GM19395 (cell line): ENCODE results near the gene INSC.

Experiments used
- ATAC-seq: cut with Tn5 transposase; IDR thresholded peaks from one replicate; pipeline ENCODE4 v1.9.1; 2021; ENCODE audit warnings: mild to moderate bottlenecking, moderate library complexity; ENCODE audit not compliant: unreplicated experiment

INSC gene

DNA sequence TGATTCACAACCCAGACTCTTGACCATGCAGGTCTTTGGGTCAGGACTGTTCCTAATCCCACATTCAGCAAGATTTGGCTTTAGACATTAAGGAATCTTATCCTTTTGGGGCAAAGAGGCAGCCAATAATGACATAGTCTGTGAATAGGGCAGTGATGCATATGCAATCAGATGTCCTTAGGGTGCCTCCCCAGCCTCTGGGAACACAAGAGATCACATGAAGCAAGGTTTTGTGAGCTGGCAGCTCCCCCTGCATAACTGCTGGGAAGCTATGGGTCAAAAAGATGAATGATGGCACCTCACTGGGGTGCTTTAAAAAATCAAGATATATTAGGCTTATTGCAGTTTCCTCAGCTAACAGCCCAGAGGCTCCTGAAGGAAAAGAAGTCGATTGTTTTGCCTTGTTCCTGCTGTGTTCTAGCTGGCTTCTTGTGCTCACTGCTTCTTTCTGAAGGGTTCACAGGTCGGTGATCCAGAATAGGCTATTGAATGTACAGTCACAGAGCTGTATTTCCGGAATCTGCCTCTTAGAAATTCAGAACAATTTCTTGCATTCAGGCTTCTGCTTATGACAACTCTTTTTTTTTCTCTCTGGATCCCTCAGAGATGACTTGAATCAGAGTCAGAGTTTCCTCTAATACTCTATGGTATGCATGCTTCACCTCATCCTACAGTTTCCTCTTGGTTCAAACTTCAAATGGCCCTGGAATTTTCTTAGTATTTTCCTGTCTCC, 31.7 kb downstream of the INSC start:
- ATAC-seq = no peak

DNA sequence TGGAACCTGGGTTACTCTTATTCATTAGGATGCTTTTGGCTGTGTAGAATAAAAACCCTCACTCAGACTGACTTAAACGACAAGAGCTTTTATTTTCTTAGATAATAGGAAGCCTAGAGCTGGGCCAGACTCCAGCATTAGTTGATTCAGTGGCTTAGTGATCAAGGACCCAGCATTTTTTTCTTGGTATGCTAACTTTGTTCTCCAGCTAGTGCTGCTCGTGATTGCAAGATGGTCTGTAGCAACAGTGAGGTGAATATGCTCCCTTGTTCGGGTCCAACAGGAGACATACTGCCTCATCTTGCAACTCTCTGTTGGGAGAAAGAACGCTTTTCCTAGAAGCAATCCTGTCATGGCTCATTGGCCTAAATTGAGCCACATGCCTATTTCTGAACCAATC, 33.4 kb downstream of the INSC start:
- ATAC-seq = no peak

- ATAC-seq = no peak
These were observed 34.3 kb downstream of the INSC start for GRCh38 chr11:15149050-15149449.

DNA sequence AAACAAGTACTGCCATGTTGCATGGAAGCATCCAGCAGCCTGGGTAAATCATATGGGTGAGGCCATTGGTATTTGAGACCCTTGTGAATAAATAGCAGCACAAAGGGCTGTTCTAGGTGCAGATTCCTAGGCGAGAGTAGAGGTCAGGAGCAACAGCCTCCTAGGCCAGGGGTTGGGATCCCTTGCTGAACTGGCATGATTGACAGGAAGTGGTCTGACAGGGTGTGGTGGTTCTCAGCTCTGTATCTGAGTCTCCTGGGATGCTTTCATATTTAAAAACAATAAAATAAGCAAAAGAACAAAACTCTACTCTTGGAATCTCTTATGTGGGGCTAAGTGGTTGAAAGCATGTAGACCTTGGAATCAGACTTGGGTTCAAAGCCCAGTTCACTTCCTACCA, 35.8 kb downstream of the INSC start:
- ATAC-seq = no peak

GRCh38 chr11:15153231-15153630, 38.5 kb downstream of the INSC start:
- ATAC-seq = no peak

- ATAC-seq = no peak
These were observed 42.5 kb downstream of the INSC start for GRCh38 chr11:15157181-15157580.

DNA sequence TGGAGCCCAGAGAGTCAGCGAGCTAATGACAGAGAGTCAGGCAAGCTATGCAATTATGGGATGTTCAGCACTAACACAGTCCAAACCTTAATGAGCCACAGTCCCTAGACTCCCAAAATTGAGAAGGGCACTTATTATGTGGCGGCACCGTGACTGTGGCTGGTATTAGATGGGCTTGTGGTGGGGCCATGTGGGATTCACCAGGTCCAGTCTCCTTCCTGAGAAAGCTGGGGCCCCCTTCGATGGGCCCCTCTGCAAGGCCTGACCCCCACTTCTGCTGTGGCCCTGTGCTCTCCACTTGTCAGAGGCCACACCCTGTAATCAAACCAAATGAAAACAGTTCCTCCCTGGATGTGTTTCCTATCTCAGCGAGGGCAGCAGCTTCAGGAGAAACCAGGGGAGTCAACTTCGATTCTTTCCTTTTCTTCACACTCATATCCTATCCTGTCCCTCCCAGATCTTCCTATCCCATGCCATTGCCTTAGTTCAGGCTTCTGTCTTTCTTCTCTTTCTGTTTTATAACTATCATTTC, 42.9 kb downstream of the INSC start:
- no peak for ATAC-seq

DNA sequence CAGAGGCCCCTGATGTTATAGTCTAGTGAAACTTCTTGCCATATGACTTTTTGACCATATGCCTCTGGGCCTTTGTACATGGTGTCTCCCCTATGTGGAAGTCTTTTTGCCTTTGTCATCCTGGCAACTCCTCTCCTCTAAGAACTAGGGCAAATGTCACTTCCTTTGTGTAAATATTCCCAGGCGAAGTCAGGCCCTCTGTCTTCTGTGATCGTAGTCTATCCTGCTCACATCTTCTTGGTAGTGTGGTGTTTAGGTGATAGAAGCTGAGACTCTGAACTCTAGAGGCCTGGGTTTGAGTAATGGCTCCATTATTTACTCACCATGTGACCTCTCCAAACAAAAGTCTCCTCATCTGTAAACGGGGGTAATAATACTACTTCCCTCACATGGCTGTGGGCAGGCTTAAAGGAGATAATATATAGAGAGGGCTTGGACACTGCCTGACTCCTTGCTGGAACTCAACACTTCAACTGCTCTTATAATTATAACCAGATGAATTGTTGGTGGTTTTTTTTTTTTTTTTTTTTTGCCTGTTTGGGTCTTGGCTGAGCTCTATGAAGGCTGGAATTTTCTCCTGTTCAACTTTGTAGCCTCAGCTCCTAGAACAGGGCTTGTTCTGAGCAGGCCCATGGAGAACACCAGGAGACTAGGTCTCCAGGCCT, 43.8 kb downstream of the INSC start:
- no peak for ATAC-seq

- ATAC-seq = peak; percentile 91
These were observed 44.4 kb downstream of the INSC start for GRCh38 chr11:15159085-15159484.

- no peak for ATAC-seq
These were observed 47.1 kb downstream of the INSC start for GRCh38 chr11:15161790-15162189.

- no peak for ATAC-seq
These were observed 48.4 kb downstream of the INSC start for GRCh38 chr11:15163136-15163535.

- no peak for ATAC-seq
These were observed 51.5 kb downstream of the INSC start for GRCh38 chr11:15166204-15166603.

DNA sequence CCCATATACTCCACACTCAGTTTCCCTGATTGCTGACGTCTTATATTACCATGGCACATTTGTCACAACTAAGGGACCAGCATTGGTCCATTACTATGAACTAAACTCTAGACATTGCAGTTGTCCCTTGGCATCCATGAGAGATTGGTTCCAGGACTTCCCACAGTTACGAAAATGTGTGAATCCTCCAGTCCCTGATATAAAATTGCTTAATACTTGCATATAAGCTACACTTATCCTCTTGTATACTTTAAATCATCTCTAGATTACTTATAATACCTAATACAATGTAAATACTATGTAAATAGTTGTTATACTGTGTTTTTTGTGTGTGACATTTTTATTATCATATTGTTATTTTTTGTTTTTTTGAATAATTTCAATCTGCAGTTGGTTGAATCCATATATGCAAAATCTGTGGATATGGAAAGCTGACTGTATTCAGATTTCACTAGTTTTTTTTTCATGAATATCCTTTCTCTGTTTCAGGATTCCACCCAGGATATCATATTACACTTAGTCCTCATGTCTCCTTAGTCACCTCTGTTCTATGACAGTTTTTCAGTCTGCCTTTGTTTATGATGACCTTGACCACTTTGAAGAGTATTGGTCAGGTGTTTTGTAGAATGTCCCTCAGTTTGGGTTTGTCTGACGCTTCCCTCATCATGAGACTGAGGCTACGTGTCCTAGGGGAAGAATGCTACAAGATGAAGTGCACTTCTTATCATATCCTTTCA, 55.3 kb downstream of the INSC start:
- ATAC-seq = no peak

GRCh38 chr11:15170698-15171097, 56.0 kb downstream of the INSC start:
- ATAC-seq = no peak

DNA sequence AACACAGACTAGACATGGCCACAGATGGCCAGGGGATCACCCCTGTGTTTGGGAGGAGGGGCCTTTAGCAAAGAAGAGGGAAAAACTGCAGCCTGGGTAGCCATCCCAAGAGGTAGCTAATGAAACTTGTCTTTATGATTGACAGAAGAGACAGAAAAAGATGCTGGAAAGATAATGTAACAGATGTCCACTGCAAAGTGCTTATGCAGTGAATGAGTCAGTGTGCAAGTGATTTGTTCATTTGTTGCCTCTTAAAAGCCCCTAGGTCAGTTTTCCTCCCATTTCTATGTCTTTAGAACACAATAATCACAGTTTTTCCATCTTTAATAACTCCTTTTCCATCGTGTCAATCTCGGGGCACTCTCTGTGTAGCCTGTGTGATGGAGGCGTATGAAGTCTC, 57.2 kb downstream of the INSC start:
- no peak for ATAC-seq

DNA sequence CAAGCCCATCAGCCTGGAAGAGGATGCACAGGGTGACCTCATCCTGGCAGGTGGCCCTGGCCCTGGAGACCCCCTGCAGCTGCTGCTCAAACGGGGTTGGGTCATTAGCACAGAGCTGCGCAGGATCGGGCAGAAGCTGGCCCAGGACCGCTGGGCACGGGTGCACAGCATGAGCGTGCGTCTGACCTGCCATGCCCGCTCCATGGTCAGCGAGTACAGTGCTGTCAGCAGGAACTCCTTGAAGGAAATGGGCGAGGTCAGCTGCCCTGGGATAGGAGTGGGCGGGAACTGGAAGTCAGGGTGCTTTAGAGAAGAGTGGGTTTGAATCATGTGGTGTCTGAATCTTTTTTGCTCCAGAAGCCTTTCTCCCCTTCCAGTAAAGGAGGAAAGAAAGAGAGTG, 61.1 kb downstream of the INSC start:
- ATAC-seq = no peak

GRCh38 chr11:15176646-15177163, 62.0 kb downstream of the INSC start:
- ATAC-seq = no peak

- no peak for ATAC-seq
These were observed 62.8 kb downstream of the INSC start for GRCh38 chr11:15177491-15177890.

GRCh38 chr11:15178214-15178613, 63.5 kb downstream of the INSC start:
- no peak for ATAC-seq

GRCh38 chr11:15179167-15179566, 64.4 kb downstream of the INSC start:
- ATAC-seq = no peak

DNA sequence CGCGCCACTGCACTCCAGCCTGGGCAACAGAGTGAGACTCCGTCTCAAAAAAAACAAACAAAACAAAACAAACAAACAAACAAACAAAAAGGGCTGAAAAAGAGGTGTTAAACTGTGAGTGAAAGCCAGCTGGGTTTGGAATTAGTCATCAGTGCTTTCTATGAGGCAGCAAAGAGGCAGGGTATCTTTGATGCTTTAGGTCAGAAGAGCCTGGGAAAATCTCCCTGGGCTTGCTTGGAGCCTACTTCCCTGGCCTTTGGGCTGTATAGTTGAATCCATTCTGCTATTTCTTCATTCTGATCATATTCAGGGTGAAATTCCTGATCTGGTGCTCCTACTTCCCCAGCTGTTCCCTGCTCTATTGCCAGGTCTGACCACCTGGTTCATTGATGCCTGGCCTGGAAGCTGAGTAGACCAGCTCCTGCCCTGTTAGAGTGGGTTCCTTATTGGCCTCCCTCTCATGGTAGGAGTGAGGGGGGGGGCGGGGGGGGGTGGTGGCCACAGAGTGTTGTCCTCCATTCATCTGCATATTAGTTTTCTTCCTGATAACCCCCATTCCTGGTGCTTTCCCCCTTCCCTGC, 65.6 kb downstream of the INSC start:
- ATAC-seq = peak; percentile 87
